WTC11 (cell line): Measurements from ENCODE around the gene VDAC1. TPM values are rescaled to one million over a fixed set of nuclear protein-coding genes. Genes with fewer than 3 reads are reported as not detected.

Experiments used
- ATAC-seq: fragments of 200-7000 bp; cut with Tn5 transposase; 2 replicates; pipeline ENCODE4 v1.10.0; 2021; ENCODE audit warnings: mild to moderate bottlenecking, moderate library complexity
- CTCF ChIA-PET: fragments of 300-600 bp; sonication (Branson Sonifier 250); formaldehyde crosslinking; loops from one replicate; lab custom pipeline; 2021; ENCODE audit warnings: antibody characterized with exemption; lab: Charles Lee
- POLR2A ChIA-PET: fragments of 350-600 bp; sonication (Branson Sonifier 250); formaldehyde crosslinking; loops from one replicate; lab custom pipeline; 2021; ENCODE audit warnings: antibody characterized with exemption; lab: Charles Lee
- DNase-seq: peaks from one replicate; pipeline ENCODE4 v3.0.0; 2021; ENCODE audit warnings: low spot score
- H3K27ac Mint-ChIP-seq: 2 replicates; pipeline ENCODE4 v1.8.0; 2021; ENCODE audit warnings: mixed read lengths
- H3K27me3 Mint-ChIP-seq: 2 replicates; pipeline ENCODE4 v1.8.0; 2021; ENCODE audit warnings: low read depth, mild to moderate bottlenecking, moderate library complexity, mixed read lengths
- H3K36me3 Mint-ChIP-seq: 2 replicates; pipeline ENCODE4 v1.8.0; 2021; ENCODE audit warnings: mixed read lengths
- H3K4me1 Mint-ChIP-seq: 2 replicates; pipeline ENCODE4 v1.8.0; 2022; ENCODE audit warnings: mixed read lengths
- H3K4me3 Mint-ChIP-seq: 2 replicates; pipeline ENCODE4 v1.8.0; 2021; ENCODE audit warnings: mild to moderate bottlenecking, moderate library complexity, mixed read lengths
- H3K9me3 Mint-ChIP-seq: 2 replicates; pipeline ENCODE4 v1.8.0; 2021; ENCODE audit warnings: mixed read lengths
- CBFB ChIP-seq: sonication (generic); formaldehyde crosslinking; IDR thresholded peaks from 2 replicates; pipeline ENCODE4 v1.8.1; 2022; ENCODE audit warnings: mild to moderate bottlenecking, low read depth, missing genetic modification reagents
- CREB1 ChIP-seq: sonication (generic); formaldehyde crosslinking; IDR thresholded peaks from 2 replicates; pipeline ENCODE4 v1.8.0; 2023; ENCODE audit warnings: mild to moderate bottlenecking, missing genetic modification reagents
- CREM ChIP-seq: sonication (generic); formaldehyde crosslinking; IDR thresholded peaks from 2 replicates; pipeline ENCODE4 v1.8.1; 2022; ENCODE audit warnings: mild to moderate bottlenecking, missing genetic modification reagents, moderate library complexity
- ETV6 ChIP-seq: sonication (generic); formaldehyde crosslinking; IDR thresholded peaks from 2 replicates; pipeline ENCODE4 v1.8.1; 2022; ENCODE audit warnings: mild to moderate bottlenecking, missing genetic modification reagents
- FOXK1 ChIP-seq: sonication (generic); formaldehyde crosslinking; IDR thresholded peaks from 2 replicates; pipeline ENCODE4 v1.8.0; 2022; ENCODE audit warnings: mild to moderate bottlenecking, moderate library complexity, missing genetic modification reagents
- HMGA2 ChIP-seq: fragments of 250-450 bp; sonication (Bioruptor Pico); IDR thresholded peaks from 2 replicates; pipeline ENCODE4 v1.4.0; 2021; ENCODE audit warnings: mild to moderate bottlenecking, moderate library complexity
- IRF2 ChIP-seq: sonication (generic); formaldehyde crosslinking; IDR thresholded peaks from 2 replicates; pipeline ENCODE4 v1.8.0; 2022; ENCODE audit warnings: low read depth, missing genetic modification reagents, borderline replicate concordance
- NFATC4 ChIP-seq: fragments of 250-450 bp; sonication (Bioruptor Pico); IDR thresholded peaks from 2 replicates; pipeline ENCODE4 v1.9.0; 2021; ENCODE audit warnings: mild to moderate bottlenecking
- NR1H2 ChIP-seq: sonication (generic); formaldehyde crosslinking; IDR thresholded peaks from 2 replicates; pipeline ENCODE4 v1.9.0; 2021; ENCODE audit warnings: mild to moderate bottlenecking, moderate library complexity, missing genetic modification reagents
- TCF7 ChIP-seq: sonication (generic); formaldehyde crosslinking; IDR thresholded peaks from 2 replicates; pipeline ENCODE4 v1.8.0; 2022; ENCODE audit warnings: mild to moderate bottlenecking, low read depth, missing genetic modification reagents, moderate library complexity
- ZNF138 ChIP-seq: sonication (generic); formaldehyde crosslinking; conservative IDR thresholded peaks from 2 replicates; pipeline ENCODE4 v1.8.1; 2022; ENCODE audit warnings: mild to moderate bottlenecking, moderate library complexity, missing genetic modification reagents
- ZNF232 ChIP-seq: sonication (generic); formaldehyde crosslinking; IDR thresholded peaks from 2 replicates; pipeline ENCODE4 v1.8.0; 2022; ENCODE audit warnings: mild to moderate bottlenecking, missing genetic modification reagents
- ZNF263 ChIP-seq: sonication (generic); formaldehyde crosslinking; IDR thresholded peaks from 2 replicates; pipeline ENCODE4 v1.8.1; 2022; ENCODE audit warnings: low read depth, mild to moderate bottlenecking, moderate library complexity, missing genetic modification reagents
- ZNF416 ChIP-seq: fragments of 250-450 bp; sonication (Bioruptor Pico); IDR thresholded peaks from 2 replicates; pipeline ENCODE4 v1.9.0; 2021; ENCODE audit warnings: mild to moderate bottlenecking, inconsistent platforms
- ZNF671 ChIP-seq: fragments of 250-450 bp; sonication (Bioruptor Pico); IDR thresholded peaks from 2 replicates; pipeline ENCODE4 v1.8.0; 2021; ENCODE audit warnings: mild to moderate bottlenecking
- total RNA-seq: library from RNA; stranded (reverse); gene quantifications from 3 replicates; pipeline ENCODE4 v1.2.3, GENCODE V29; 2021
- TF ChIP-seq, protein P1 (sequence below): sonication (generic); formaldehyde crosslinking; IDR thresholded peaks from 2 replicates; pipeline ENCODE4 v1.8.1; 2023; ENCODE audit warnings: mild to moderate bottlenecking, missing genetic modification reagents
- TF ChIP-seq, protein P2 (sequence below): sonication (generic); formaldehyde crosslinking; conservative IDR thresholded peaks from 2 replicates; pipeline ENCODE4 v1.8.1; 2023; ENCODE audit warnings: mild to moderate bottlenecking, low read depth, missing genetic modification reagents, moderate library complexity
- TF ChIP-seq, protein P3 (sequence below): fragments of 250-450 bp; sonication (Bioruptor Pico); IDR thresholded peaks from 2 replicates; pipeline ENCODE4 v1.9.0; 2021; ENCODE audit warnings: moderate library complexity, mild to moderate bottlenecking, inconsistent platforms, borderline replicate concordance
- TF ChIP-seq, protein P4 (sequence below): sonication (generic); formaldehyde crosslinking; conservative IDR thresholded peaks from 2 replicates; pipeline ENCODE4 v1.8.1; 2022; ENCODE audit warnings: mild to moderate bottlenecking, missing genetic modification reagents
- TF ChIP-seq, protein P5 (sequence below): sonication (generic); formaldehyde crosslinking; IDR thresholded peaks from 2 replicates; pipeline ENCODE4 v1.8.0; 2022; ENCODE audit warnings: missing genetic modification reagents
- TF ChIP-seq, protein P6 (sequence below): sonication (generic); formaldehyde crosslinking; IDR thresholded peaks from 2 replicates; pipeline ENCODE4 v1.8.1; 2023; ENCODE audit warnings: mild to moderate bottlenecking, missing genetic modification reagents, moderate library complexity
- TF ChIP-seq, protein P7 (sequence below): sonication (generic); formaldehyde crosslinking; IDR thresholded peaks from 2 replicates; pipeline ENCODE4 v1.8.1; 2022; ENCODE audit warnings: missing genetic modification reagents, borderline replicate concordance

VDAC1 gene
- total RNA-seq, 1 experiment from 2014 or later = 274 TPM

DNA sequence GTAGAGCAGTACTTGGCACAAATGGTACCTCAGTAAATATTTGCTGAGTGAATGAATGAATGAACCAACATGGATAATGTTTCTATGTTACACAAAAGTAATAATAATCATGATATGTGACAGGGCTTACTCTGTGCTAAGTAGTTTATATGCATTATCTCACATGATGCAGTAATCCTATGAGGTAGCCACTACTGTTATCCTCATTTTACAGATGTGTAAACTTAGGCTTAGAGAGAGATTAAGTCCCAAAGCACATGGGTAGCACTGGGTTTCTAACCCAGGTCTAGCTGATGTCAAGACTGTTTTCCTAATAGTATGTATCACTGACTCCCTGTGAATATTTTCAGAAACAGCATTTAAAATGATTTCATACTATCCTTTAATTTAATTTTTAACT lies 44.1 kb upstream of the VDAC1 start:
- no peak overlapping the region for H3K4me3 Mint-ChIP-seq
- POLR2A ChIA-PET = no interaction called here
- CTCF ChIA-PET = interaction anchor here (3.3 kb wide), 1 partner anchor 9 kb away, joined by 14 read pairs; no protein-coding TSS in a partner anchor
- H3K27ac Mint-ChIP-seq = no peak overlapping the region
- H3K36me3 Mint-ChIP-seq = no peaks in the 10 kb centered on the region
- H3K27me3 Mint-ChIP-seq = peaks cover 49% of the 10 kb centered on the region
- H3K9me3 Mint-ChIP-seq = no peaks in the 10 kb centered on the region
- ATAC-seq (no peak), DNase-seq (no peak)
- TF ChIP-seq, protein P1, sequence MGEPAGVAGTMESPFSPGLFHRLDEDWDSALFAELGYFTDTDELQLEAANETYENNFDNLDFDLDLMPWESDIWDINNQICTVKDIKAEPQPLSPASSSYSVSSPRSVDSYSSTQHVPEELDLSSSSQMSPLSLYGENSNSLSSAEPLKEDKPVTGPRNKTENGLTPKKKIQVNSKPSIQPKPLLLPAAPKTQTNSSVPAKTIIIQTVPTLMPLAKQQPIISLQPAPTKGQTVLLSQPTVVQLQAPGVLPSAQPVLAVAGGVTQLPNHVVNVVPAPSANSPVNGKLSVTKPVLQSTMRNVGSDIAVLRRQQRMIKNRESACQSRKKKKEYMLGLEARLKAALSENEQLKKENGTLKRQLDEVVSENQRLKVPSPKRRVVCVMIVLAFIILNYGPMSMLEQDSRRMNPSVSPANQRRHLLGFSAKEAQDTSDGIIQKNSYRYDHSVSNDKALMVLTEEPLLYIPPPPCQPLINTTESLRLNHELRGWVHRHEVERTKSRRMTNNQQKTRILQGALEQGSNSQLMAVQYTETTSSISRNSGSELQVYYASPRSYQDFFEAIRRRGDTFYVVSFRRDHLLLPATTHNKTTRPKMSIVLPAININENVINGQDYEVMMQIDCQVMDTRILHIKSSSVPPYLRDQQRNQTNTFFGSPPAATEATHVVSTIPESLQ (CRISPR knock-in tag) = no peak
- TF ChIP-seq CBFB (CRISPR knock-in tag) = no peak
- no peak for TF ChIP-seq NR1H2
- TF ChIP-seq, protein P2, sequence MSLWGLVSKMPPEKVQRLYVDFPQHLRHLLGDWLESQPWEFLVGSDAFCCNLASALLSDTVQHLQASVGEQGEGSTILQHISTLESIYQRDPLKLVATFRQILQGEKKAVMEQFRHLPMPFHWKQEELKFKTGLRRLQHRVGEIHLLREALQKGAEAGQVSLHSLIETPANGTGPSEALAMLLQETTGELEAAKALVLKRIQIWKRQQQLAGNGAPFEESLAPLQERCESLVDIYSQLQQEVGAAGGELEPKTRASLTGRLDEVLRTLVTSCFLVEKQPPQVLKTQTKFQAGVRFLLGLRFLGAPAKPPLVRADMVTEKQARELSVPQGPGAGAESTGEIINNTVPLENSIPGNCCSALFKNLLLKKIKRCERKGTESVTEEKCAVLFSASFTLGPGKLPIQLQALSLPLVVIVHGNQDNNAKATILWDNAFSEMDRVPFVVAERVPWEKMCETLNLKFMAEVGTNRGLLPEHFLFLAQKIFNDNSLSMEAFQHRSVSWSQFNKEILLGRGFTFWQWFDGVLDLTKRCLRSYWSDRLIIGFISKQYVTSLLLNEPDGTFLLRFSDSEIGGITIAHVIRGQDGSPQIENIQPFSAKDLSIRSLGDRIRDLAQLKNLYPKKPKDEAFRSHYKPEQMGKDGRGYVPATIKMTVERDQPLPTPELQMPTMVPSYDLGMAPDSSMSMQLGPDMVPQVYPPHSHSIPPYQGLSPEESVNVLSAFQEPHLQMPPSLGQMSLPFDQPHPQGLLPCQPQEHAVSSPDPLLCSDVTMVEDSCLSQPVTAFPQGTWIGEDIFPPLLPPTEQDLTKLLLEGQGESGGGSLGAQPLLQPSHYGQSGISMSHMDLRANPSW (CRISPR knock-in tag) = no peak
- no peak for TF ChIP-seq ZNF671 (CRISPR knock-in tag)
- TF ChIP-seq, protein P3, sequence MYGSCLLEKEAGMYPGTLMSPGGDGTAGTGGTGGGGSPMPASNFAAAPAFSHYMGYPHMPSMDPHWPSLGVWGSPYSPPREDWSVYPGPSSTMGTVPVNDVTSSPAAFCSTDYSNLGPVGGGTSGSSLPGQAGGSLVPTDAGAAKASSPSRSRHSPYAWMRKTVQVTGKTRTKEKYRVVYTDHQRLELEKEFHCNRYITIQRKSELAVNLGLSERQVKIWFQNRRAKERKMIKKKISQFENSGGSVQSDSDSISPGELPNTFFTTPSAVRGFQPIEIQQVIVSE (CRISPR knock-in tag) = no peak
- TF ChIP-seq CREB1 (CRISPR knock-in tag) = no peak
- TF ChIP-seq ZNF232 (CRISPR knock-in tag) = no peak
- no peak for TF ChIP-seq ZNF263 (CRISPR knock-in tag)
- TF ChIP-seq, all 79 proteins: peak for 0
- peaks cover 49% of the 10 kb centered on the region for H3K4me1 Mint-ChIP-seq

DNA sequence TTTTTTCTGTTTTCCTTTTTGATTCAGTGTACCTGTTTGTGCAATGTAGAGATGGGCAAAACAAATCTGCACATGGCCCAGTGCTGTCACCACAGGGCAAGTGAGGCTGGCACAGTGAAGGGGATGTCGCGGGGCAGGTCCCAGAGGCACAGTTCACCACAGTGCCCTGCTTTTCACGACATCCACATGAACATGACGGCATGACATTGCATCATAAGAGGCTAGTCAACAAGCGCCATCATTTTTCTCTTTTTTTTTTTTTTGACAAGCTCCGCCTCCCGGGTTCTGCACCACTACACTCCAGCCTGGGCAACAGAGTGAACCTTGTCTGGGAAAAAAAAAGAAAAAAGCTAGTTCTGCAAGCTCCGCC lies 42.9 kb upstream of the VDAC1 start:
- no peaks in the 10 kb centered on the region for H3K9me3 Mint-ChIP-seq
- no peak overlapping the region for H3K4me3 Mint-ChIP-seq
- CTCF ChIA-PET = interaction anchor here (0.6 to 3.3 kb wide), 5 partner anchors 8 to 100 kb away, joined by 3 to 14 read pairs (median 4); no protein-coding TSS in a partner anchor
- no peak for DNase-seq
- H3K27ac Mint-ChIP-seq = no peak overlapping the region
- peaks cover 49% of the 10 kb centered on the region for H3K27me3 Mint-ChIP-seq
- H3K4me1 Mint-ChIP-seq = peaks cover 37% of the 10 kb centered on the region
- TF ChIP-seq ZNF416 (CRISPR knock-in tag) (no peak), NFATC4 (CRISPR knock-in tag) (no peak), IRF2 (CRISPR knock-in tag) (no peak), ZNF138 (CRISPR knock-in tag) (no peak), FOXK1 (CRISPR knock-in tag) (no peak), ETV6 (CRISPR knock-in tag) (no peak), HMGA2 (CRISPR knock-in tag) (no peak), TCF7 (CRISPR knock-in tag) (no peak), CREM (CRISPR knock-in tag) (no peak)
- TF ChIP-seq, protein P4, sequence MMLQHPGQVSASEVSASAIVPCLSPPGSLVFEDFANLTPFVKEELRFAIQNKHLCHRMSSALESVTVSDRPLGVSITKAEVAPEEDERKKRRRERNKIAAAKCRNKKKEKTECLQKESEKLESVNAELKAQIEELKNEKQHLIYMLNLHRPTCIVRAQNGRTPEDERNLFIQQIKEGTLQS (CRISPR knock-in tag) = no peak
- TF ChIP-seq, protein P5, sequence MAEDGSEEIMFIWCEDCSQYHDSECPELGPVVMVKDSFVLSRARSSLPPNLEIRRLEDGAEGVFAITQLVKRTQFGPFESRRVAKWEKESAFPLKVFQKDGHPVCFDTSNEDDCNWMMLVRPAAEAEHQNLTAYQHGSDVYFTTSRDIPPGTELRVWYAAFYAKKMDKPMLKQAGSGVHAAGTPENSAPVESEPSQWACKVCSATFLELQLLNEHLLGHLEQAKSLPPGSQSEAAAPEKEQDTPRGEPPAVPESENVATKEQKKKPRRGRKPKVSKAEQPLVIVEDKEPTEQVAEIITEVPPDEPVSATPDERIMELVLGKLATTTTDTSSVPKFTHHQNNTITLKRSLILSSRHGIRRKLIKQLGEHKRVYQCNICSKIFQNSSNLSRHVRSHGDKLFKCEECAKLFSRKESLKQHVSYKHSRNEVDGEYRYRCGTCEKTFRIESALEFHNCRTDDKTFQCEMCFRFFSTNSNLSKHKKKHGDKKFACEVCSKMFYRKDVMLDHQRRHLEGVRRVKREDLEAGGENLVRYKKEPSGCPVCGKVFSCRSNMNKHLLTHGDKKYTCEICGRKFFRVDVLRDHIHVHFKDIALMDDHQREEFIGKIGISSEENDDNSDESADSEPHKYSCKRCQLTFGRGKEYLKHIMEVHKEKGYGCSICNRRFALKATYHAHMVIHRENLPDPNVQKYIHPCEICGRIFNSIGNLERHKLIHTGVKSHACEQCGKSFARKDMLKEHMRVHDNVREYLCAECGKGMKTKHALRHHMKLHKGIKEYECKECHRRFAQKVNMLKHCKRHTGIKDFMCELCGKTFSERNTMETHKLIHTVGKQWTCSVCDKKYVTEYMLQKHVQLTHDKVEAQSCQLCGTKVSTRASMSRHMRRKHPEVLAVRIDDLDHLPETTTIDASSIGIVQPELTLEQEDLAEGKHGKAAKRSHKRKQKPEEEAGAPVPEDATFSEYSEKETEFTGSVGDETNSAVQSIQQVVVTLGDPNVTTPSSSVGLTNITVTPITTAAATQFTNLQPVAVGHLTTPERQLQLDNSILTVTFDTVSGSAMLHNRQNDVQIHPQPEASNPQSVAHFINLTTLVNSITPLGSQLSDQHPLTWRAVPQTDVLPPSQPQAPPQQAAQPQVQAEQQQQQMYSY (CRISPR knock-in tag) = no peak
- TF ChIP-seq, protein P6, sequence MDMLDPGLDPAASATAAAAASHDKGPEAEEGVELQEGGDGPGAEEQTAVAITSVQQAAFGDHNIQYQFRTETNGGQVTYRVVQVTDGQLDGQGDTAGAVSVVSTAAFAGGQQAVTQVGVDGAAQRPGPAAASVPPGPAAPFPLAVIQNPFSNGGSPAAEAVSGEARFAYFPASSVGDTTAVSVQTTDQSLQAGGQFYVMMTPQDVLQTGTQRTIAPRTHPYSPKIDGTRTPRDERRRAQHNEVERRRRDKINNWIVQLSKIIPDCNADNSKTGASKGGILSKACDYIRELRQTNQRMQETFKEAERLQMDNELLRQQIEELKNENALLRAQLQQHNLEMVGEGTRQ (CRISPR knock-in tag) = no peak
- TF ChIP-seq, protein P7, sequence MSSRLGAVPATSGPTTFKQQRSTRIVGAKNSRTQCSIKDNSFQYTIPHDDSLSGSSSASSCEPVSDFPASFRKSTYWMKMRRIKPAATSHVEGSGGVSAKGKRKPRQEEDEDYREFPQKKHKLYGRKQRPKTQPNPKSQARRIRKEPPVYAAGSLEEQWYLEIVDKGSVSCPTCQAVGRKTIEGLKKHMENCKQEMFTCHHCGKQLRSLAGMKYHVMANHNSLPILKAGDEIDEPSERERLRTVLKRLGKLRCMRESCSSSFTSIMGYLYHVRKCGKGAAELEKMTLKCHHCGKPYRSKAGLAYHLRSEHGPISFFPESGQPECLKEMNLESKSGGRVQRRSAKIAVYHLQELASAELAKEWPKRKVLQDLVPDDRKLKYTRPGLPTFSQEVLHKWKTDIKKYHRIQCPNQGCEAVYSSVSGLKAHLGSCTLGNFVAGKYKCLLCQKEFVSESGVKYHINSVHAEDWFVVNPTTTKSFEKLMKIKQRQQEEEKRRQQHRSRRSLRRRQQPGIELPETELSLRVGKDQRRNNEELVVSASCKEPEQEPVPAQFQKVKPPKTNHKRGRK (CRISPR knock-in tag) = no peak
- TF ChIP-seq, all 79 proteins: peak for 0
- no peak for ATAC-seq
- POLR2A ChIA-PET = no interaction called here
- H3K36me3 Mint-ChIP-seq = no peaks in the 10 kb centered on the region
